SIG-M5 (cell line): ENCODE data around the gene C1QC.

Experiments used
- DNase-seq: peaks from one replicate; lab custom pipeline; 2025; lab: John Stamatoyannopoulos, UW

The C1QC gene

DNA sequence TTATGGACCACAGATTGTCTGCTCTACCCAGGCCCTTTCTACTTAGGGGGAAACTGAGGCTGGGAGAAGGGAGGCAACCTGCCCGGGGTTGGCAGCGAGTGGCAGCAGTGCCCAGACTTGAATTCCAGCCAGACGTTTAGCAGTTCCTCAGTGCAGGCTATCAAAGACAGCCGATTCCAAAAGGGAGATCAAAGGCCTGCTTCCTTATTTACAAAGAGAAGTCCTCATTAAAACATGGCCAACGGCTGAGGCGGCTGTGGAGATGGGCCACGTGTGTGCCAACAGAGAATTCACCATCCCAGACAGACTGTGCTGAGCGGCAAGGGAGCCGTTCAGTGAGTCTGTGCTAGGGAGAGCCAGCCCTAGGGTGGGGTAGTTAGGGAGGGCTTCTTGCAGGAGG is 37.3 kb downstream of the C1QC start:
- no peak for DNase-seq

DNA sequence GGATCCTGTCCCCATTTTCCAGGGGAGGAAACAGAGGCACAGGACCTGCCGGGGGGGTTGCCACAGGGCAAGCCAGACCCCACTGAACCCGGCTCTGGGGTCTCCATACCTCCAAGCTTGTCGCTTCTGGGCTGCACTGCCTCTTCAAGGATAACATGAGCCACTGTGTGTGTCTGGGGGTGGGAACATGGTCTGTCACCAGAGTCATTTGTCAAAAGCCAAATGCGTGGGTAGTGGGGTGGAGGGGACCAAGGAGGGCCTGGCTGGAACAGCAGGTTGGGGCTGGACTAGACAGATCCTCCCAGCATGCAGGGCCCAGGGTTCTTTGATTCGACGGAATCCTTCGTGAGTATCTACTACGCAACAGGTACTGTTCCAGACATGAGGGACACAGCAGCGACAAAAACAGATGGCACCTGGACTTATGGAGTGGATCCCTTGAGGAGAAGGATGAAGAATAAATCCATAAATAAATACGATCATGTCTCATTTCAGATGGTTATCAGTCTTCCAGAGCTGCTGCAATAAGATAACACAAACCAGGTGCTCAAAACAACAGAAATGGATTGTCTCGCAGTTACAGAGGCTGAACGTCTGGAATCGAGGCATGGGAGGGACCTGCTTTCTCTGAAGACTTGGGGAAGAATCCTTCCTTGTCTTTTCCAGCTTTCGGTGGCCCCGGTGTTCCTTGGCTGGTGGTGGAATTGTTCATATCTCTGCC is 38.3 kb downstream of the C1QC start:
- no peak for DNase-seq

DNA sequence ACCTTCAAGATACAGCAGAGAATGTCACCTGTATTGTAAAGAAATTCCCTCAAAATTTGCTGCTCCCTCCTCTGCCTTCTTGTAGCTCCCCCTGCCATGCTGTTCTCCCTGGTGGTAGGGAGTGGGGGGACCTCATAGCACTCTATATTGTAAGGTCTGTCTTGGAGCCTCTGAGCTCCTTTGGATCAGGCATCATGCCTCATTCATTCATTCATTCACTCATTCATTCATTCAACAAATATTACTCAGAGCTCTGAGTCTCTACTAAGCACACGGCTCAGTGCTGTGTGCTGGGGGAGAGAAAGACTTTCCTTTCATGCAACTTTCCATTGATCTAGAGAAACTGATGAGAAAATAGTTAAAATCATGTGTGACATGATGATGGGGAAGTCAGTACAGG is 40.1 kb downstream of the C1QC start:
- DNase-seq = no peak

DNA sequence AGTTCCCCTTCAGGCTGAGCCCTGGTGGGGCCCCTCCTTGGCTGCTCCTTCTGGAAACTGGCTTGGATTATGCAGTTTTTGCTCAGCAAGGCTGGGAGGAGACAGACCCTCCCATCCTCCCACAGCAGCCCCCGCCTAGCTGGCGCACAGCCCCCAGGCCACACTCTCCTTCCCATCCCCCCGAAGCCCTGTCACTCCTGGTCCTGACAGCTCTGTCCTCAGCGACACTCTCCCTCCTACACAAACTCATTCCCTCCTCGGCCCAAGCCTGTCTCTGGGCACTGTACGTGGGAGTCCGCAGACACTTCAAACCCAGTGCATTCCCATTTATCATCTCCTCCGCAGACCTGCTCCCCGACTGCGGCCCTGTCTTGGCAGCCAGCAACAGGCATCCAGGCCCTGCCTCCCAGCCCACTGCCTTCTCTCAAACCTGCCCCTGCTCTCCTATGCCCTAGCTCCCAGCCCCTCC is 42.2 kb downstream of the C1QC start:
- no peak for DNase-seq

DNA sequence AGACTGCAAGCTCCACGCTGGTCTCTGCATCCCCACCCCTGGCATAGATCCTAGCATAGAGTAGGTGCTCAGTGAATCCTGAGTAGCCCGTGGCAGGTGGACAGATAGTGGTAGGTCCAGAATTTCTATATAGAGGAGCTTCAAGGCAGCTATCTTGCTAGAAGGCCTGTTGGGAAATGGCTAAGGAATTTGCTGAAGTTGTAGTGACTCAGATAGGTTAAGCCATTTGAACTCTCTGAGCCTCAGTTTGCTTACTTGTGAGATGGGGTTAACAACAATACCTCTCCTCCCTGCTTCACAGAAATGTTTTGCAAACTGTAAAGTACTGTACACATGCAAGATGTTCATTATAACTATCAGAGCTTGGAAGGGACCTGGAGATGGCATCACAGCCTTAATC is 43.8 kb downstream of the C1QC start:
- no peak for DNase-seq

DNA sequence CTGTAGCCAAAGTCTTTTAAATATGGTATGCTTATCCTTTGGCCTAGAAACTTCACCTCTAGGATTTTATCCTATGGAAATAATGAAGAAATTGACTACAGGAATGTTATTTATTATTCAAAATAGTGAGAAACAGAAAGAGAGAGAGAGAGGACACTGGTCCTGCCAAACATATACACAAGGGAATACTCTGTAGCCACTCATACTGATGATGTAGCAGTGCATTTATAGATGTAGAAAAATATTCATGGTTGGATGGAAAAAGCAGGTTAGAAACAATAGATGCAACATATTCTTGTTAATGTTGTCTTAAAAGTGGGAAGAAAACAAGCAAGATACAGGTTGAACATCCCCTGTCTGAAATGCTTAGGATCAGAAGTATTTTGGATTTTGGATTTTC is 45.0 kb downstream of the C1QC start:
- no peak for DNase-seq

DNA sequence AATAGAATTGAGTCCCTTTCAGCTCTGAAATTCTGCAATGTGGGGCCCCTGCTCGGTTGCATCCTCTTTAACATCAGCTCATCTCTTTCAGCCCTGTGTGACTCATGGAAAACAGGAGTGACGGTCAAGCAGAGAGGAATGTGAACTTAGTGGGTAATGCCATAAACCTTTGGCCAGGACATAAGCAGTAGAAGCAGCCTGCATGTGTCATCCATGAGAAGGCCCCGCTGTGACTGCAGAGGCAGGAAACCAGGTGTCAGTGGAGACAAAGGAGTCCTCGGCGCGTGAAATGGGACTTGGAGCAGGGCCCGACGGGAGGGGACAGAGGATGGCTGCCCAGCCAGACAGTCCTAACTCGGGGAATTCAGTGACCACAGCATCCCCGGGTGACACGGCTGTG is 46.1 kb downstream of the C1QC start:
- DNase-seq = no peak

DNA sequence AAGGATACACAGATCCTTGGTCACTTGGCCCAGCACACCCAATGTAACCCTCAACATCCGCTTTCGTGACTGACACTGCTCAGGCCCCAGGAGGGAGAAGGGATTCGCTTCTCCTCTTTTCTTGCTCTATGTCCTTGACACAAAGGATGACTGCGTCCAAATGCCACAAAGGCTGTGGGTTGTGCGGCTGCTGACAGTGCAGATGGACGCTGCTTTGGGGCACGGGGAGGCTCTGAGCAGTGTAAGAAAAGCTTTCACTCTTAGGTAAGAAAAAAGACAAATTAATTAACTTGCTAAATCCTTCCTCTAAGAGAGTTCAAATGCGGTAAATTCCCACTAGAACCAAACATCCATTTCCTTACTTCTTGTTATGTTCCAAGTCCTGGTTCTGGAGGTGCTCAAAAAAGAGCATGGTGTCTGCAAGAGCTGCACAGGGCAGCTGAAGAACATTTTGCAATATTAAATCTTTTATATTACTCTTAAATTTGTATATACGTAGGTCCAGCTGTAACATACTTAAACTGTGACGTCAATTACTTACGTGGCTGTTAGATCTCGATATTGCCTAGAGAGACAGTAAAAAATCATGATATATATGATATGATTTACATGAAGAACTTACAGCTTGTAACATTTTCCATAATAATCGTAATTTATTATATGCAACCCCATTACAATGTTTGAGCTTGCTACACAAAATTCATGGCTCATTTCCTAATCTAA is 47.8 kb downstream of the C1QC start:
- no peak for DNase-seq

DNA sequence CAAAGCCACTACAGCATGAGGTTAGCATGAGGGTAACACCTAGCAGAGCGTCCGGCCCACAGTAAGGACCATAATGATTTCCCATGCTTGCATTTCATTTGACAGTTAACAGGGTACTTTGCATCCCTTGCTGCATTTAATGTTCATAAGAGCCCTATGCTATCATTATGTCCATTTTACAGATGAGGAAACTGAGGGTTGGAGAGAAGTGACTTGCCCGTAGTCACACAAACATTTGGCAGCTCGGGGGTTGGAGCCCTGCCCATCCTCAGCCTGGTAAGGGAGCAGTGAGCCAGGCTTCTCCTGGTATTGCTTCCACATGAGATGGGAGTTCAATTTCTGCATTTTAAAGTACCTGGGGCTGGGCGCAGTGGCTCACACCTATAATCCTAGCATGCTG is 50.7 kb downstream of the C1QC start:
- DNase-seq = no peak

DNA sequence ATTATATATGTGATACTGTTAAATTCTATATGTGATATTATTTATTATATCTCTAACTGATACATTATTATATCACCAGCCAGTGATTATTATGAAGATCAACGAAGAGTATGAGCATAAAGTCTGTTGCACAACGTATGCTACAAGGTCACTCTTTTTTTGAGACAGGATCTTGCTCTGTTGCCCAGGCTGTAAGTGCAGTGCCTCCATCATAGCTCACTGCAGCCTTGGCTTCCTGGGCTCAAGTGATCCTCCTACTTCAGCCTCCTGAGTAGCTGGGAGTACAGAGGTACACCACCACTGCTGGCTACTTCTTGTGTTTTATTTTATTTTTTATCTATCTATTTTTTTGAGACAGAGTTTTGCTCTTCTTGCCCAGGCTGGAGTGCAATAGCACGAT is 53.2 kb downstream of the C1QC start:
- no peak for DNase-seq
